ENCODE measurements around the gene DDIT4L. TPM values are rescaled to one million over a fixed set of nuclear protein-coding genes. Genes with fewer than 3 reads are reported as not detected.
"Not testable (repeated sequence)": the region's sequence is repeated elsewhere in the genome, so short reads cannot be mapped to it uniquely, and the experiment has no call there.

The DDIT4L gene
- total RNA-seq, 1 donor from 2014 or later: 6.9 TPM

DNA sequence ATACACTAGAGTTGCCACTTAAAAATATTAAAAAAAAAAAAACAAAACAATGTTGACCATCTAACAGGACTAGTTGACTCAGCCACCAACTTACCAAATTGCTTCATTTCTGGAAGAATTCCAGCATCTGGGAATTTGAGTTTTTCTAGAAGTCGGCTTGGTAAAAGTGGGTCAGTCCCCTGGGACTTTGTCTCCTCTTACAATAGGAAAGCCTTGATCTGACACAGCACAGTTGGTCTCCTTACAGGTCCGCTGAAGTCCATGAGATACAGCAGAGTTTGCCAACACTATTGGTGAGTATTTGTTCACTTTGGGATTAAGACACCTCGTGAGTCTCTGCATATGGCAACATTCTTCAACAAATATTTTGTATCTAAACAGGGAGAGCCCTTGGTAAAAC lies 18.2 kb upstream of the DDIT4L start:
- no peaks in the 10 kb centered on the region for H3K4me1 Mint-ChIP-seq
- H3K4me3 Mint-ChIP-seq: no peak overlapping the region
- H3K9me3 Mint-ChIP-seq: no peaks in the 10 kb centered on the region
- H3K36me3 Mint-ChIP-seq: no peaks in the 10 kb centered on the region
- no peak for DNase-seq (ENCODE audit: low spot score in 2 of 2, unreplicated experiment in 2 of 2)
- no peak overlapping the region for H3K27ac Mint-ChIP-seq
- TF ChIP-seq, protein P1, sequence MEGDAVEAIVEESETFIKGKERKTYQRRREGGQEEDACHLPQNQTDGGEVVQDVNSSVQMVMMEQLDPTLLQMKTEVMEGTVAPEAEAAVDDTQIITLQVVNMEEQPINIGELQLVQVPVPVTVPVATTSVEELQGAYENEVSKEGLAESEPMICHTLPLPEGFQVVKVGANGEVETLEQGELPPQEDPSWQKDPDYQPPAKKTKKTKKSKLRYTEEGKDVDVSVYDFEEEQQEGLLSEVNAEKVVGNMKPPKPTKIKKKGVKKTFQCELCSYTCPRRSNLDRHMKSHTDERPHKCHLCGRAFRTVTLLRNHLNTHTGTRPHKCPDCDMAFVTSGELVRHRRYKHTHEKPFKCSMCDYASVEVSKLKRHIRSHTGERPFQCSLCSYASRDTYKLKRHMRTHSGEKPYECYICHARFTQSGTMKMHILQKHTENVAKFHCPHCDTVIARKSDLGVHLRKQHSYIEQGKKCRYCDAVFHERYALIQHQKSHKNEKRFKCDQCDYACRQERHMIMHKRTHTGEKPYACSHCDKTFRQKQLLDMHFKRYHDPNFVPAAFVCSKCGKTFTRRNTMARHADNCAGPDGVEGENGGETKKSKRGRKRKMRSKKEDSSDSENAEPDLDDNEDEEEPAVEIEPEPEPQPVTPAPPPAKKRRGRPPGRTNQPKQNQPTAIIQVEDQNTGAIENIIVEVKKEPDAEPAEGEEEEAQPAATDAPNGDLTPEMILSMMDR (IDR thresholded peaks at IDR 0.05; ENCODE audit: unreplicated experiment): no peak
- H3K27me3 Mint-ChIP-seq (ENCODE audit: low read depth): no peaks in the 10 kb centered on the region

DNA sequence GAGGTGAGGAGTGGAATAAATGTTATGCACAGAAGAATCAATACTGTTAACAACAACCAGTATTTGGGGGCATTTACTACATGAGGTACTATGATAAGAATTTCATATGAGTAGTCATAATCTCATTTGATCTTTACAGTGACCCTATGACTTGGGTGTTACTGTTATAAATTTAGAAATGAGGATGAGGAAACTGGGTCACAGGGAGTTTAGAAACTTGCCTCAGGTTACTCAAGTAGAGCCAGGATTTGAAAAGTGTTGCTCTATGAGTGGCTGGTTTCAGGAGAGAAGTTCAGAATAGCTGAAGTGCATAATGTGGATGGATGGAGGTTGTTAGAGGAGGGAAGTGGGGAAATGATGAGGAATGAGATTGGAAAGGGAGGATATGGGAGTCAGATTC lies 16.6 kb upstream of the DDIT4L start:
- TF ChIP-seq, protein P1 (IDR thresholded peaks at IDR 0.05; ENCODE audit: unreplicated experiment): no peak
- H3K36me3 Mint-ChIP-seq: no peaks in the 10 kb centered on the region
- DNase-seq (ENCODE audit: low spot score in 2 of 2, unreplicated experiment in 2 of 2): no peak
- H3K27me3 Mint-ChIP-seq (ENCODE audit: low read depth): no peaks in the 10 kb centered on the region
- no peaks in the 10 kb centered on the region for H3K4me1 Mint-ChIP-seq
- H3K27ac Mint-ChIP-seq: no peak overlapping the region
- H3K9me3 Mint-ChIP-seq: no peaks in the 10 kb centered on the region
- H3K4me3 Mint-ChIP-seq: no peak overlapping the region

DNA sequence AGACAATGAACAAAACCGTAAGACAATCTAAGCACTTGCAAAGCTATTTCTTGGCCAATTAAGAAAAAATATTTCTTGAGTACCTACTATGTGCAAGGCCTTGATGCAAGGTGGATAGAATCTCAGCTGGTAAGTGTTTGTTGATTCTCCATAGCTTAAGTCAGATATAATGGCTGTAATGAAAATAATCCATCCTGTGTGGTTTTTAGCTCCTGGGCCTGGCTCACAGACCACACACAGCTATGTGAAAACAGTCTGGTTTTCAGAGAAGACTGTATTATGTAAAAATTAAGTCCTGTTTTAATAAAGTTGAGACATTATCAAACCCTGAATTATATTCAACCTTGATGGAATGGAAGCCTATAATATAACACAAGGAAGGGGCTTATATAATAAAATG lies 7.8 kb upstream of the DDIT4L start:
- TF ChIP-seq, protein P1 (IDR thresholded peaks at IDR 0.05; ENCODE audit: unreplicated experiment): no peak
- Mint-ChIP-seq H3K9me3 (no peaks in the 10 kb centered on the region), H3K4me3 (no peak overlapping the region), H3K27ac (no peak overlapping the region), H3K36me3 (no peaks in the 10 kb centered on the region), H3K4me1 (no peaks in the 10 kb centered on the region), H3K27me3 (ENCODE audit: low read depth) (peaks cover 7% of the 10 kb centered on the region)
- DNase-seq (ENCODE audit: low spot score in 2 of 2, unreplicated experiment in 2 of 2): no peak

DNA sequence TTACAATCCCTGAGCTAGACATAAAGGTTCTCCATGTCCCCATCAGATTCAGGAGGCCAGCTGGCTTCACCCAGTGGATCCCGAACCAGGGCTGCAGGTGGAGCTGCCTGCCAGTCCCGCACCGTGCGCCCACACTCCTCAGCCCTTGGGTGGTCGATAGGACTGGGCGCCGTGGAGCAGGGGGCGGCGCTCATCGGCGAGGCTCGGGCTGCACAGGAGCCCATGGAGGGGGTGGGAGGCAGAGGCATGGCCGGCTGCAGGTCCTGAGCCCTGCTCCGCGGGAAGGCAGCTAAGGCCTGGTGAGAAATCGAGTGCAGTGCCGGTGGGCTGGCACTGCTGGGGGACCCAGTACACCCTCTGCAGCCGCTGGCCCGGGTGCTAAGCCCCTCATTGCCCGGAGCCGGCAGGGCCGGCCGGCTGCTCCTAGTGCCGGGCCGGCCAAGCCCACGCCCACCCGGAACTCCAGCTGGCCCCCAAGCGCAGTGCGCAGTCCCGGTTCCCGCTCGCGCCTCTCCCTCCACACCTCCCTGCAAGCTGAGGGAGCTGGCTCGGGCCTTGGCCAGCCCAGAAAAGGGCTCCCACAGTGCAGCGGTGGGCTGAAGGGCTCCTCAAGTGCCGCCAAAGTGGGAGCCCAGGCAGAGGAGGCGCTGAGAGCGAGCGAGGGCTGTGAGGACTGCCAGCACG lies 6.3 kb upstream of the DDIT4L start:
- H3K36me3 Mint-ChIP-seq; H3K4me3 Mint-ChIP-seq; H3K27ac Mint-ChIP-seq; H3K9me3 Mint-ChIP-seq; DNase-seq (ENCODE audit: low spot score in 2 of 2, unreplicated experiment in 2 of 2); H3K4me1 Mint-ChIP-seq; H3K27me3 Mint-ChIP-seq (ENCODE audit: low read depth): not testable (repeated sequence)

DNA sequence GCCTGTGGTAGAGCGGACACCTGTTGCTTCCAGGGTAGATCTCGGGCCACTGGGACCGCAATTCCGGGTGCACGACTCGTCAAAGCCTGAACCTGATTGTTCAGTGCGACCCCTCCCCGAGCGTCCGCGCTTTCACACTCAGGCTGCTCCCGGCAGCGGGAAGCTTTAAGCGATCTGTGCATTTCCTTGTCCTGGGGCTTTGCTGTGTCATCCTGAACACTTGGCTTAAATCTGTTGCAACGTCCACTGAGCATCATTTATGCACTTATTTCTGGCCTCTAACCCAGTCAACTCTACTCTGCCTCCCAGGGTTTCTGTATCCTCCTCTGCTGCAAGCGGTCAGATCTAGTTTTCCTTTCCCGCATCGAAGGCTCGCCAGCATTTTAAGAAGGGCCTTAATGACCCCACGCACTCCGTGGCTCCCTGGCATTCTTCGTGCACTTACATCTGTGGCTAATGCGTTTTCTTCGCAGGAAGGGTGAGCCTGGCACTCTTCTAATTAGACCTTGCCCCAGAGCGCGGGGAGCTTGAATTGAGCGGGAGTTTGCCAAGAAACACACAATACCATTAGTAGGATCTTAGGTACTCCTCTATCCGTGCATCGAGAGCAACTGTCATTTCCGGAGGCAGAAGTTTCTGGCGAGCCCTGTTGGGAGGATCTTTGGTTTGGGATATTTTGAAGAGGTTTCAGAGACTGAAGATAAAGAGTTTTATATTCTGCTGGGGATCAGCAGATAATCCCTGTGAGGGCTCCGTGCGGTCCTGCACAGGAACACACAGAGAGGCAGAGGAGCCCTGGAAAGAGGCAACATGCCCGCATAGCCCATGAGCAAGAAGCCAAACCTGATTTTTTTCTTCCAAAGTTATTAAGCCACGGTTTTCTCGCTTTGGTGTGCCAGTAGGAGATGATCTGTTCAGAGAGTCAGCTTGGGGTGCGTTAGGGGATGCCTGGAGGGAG lies 654 bp upstream of the DDIT4L start:
- Mint-ChIP-seq H3K4me1 (peaks cover 23% of the 10 kb centered on the region), H3K4me3 (peak overlapping the region; percentile 75), H3K36me3 (peaks cover 3% of the 10 kb centered on the region), H3K27ac (no peak overlapping the region), H3K9me3 (no peaks in the 10 kb centered on the region), H3K27me3 (ENCODE audit: low read depth) (peaks cover 49% of the 10 kb centered on the region)
- DNase-seq (ENCODE audit: low spot score in 2 of 2, unreplicated experiment in 2 of 2): no peak
- TF ChIP-seq, protein P1 (IDR thresholded peaks at IDR 0.05; ENCODE audit: unreplicated experiment): no peak

DNA sequence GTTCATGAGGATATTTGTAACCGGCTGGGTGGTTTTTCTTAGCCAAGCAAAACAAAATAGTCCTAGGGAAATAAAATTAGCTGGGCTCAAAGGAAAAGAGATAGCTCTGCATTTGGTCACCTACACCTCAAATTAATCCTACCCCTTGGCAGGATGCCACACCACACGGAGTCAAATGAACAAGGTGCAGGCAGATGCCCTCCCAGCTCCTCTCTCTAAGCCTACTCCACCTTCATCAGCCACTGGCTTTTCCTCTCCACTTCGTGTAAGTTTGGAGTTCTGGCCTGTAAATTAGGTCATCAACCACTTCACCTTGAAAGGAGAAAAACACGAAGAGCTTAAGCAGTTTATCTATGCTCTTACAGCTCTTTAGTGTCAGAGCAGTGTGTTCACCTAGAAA lies 1.4 kb downstream of the DDIT4L start:
- Mint-ChIP-seq H3K27me3 (ENCODE audit: low read depth) (peaks cover 42% of the 10 kb centered on the region), H3K36me3 (peaks cover 3% of the 10 kb centered on the region), H3K4me1 (peaks cover 23% of the 10 kb centered on the region), H3K9me3 (no peaks in the 10 kb centered on the region), H3K4me3 (peak overlapping the region; percentile 75), H3K27ac (no peak overlapping the region)
- DNase-seq (ENCODE audit: low spot score in 2 of 2, unreplicated experiment in 2 of 2): no peak
- TF ChIP-seq, protein P1 (IDR thresholded peaks at IDR 0.05; ENCODE audit: unreplicated experiment): no peak

Measured in mesothelial cell of epicardium (in vitro differentiated cells).